Stimulated activated effector memory CD8-positive, alpha-beta T cell treated with anti-CD3 and anti-CD28 coated beads, Interleukin-12 subunit alpha, Interleukin-12 subunit beta, amount 100 ng/mL, for 72 hours (primary cell): ENCODE measurements around the gene COL4A6.
"Not testable (repeated sequence)": the region's sequence is repeated elsewhere in the genome, so short reads cannot be mapped to it uniquely, and the experiment has no call there.

Source experiments
- ATAC-seq: fragments of 150-1000 bp; cut with Tn5 transposase; 2 replicates; pipeline ENCODE4 v1.10.0; 2021
- DNase-seq, 2 donors: peaks; one replicate each; pipeline ENCODE4 v3.0.0; 2021 to 2022; ENCODE audit warnings: low spot score in 2 of 2
- H3K27ac Mint-ChIP-seq: one replicate; pipeline ENCODE4 v1.8.0; 2022; ENCODE audit warnings: mild to moderate bottlenecking, mixed read lengths
- H3K36me3 Mint-ChIP-seq: one replicate; pipeline ENCODE4 v1.8.0; 2022; ENCODE audit warnings: mild to moderate bottlenecking, mixed read lengths
- H3K4me1 Mint-ChIP-seq: one replicate; pipeline ENCODE4 v1.8.0; 2022; ENCODE audit warnings: mixed read lengths
- H3K4me3 Mint-ChIP-seq: one replicate; pipeline ENCODE4 v1.8.0; 2022; ENCODE audit warnings: mild to moderate bottlenecking, mixed read lengths
- H3K9me3 Mint-ChIP-seq: one replicate; pipeline ENCODE4 v1.8.0; 2022; ENCODE audit warnings: mixed read lengths

The COL4A6 gene

DNA sequence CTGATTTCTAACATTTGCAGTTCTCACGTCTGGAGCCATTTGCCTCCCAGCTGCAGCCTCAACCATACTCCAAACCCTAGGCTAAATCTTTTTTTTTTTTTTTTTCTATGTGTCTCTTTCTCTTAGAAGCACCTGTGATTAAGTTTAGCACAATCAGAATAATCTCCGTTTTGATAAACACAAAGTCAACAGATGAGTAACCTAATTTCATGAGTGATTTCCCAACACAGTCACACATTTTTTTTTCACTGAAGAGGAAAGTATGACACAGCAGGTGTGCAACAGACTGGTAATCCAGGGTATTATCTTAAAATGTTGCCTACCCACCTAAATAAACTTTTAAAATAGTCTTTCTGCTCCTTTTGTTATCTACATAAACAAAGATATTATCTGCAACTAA is 62.6 kb downstream of the COL4A6 start:
- not testable (repeated sequence) for ATAC-seq, H3K9me3 Mint-ChIP-seq, DNase-seq, H3K36me3 Mint-ChIP-seq, H3K27ac Mint-ChIP-seq, H3K4me3 Mint-ChIP-seq, H3K4me1 Mint-ChIP-seq

DNA sequence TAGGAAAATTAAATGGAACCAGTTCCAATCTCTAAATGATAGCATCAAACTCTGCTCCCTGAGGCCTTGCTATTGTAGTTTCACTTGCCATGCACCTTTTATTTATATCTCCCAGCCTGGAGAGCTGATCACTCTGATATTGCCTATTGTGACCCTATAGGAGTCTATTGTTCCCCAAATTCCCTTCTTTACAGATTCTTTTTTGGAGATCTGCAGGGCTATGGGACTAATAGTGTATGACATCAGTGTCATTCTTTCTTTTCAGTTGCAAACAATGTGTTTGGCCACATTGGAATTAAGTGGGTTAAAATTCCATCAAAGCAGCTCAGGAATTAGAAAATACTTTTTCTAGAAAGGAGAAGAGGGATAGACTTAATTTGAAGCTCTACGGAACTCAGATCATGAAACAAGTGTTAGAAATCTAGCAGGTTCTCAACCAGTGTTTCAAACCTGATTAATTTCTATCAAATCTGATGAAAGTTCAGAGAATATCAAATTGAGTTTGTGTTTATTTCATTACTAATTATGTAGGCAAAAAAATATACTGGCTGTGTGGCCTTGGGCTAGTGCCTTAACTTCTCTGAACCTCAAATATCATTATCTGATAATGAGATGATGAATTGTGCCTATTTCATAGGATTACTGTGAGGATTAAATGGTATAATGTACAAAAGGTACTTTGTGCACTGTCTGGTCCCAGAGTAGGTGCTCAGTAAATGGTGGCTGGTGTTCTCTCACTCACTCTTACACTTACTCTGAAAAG is 71.4 kb downstream of the COL4A6 start:
- Mint-ChIP-seq H3K27ac (no peak overlapping the region), H3K4me1 (no peaks in the 10 kb centered on the region), H3K9me3 (no peaks in the 10 kb centered on the region), H3K36me3 (no peaks in the 10 kb centered on the region), H3K4me3 (no peak overlapping the region)
- ATAC-seq = no peak
- DNase-seq = no peak

DNA sequence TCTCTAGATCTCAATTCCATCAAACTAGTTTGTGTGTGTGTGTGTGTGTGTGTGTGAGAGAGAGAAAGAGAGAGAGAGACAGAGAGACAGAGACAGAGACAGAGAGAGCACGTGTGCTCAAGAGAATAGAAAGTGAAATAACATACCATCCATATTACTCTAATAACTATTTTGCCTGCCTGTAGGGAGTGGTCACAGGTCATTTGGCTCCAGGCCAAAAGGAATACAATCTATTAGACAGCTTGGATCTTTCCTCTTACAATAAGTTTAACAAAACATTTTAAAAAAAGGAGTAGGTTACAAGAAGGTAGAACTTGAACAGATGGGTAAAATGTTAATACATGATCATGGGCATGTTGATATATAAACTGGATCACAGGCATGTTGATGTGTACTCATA is 76.2 kb downstream of the COL4A6 start:
- Mint-ChIP-seq H3K9me3 (no peaks in the 10 kb centered on the region), H3K4me1 (no peaks in the 10 kb centered on the region), H3K36me3 (no peaks in the 10 kb centered on the region), H3K27ac (no peak overlapping the region), H3K4me3 (no peak overlapping the region)
- DNase-seq = no peak
- ATAC-seq = no peak

DNA sequence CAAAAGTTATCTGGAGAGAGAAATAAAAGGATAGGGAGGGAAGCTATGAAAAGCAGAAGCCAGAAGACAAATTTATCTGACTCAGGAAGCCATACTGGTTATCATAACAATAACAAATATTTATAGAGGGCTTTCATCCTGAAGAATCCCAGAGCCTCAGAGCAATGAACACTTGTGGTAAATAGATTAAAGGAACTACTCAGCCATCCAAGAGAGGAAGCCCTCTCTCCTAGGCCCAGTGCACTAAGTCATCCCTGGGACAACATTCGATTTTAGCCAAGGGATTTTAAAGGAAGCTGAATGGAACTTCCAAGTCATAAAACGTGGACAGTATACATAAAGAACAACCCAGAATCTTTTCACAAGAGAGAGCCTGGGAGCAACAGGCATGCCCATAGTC is 76.9 kb downstream of the COL4A6 start:
- ATAC-seq (no peak), DNase-seq (no peak)
- H3K27ac Mint-ChIP-seq = no peak overlapping the region
- no peaks in the 10 kb centered on the region for H3K9me3 Mint-ChIP-seq
- no peak overlapping the region for H3K4me3 Mint-ChIP-seq
- H3K36me3 Mint-ChIP-seq = no peaks in the 10 kb centered on the region
- H3K4me1 Mint-ChIP-seq = no peaks in the 10 kb centered on the region

DNA sequence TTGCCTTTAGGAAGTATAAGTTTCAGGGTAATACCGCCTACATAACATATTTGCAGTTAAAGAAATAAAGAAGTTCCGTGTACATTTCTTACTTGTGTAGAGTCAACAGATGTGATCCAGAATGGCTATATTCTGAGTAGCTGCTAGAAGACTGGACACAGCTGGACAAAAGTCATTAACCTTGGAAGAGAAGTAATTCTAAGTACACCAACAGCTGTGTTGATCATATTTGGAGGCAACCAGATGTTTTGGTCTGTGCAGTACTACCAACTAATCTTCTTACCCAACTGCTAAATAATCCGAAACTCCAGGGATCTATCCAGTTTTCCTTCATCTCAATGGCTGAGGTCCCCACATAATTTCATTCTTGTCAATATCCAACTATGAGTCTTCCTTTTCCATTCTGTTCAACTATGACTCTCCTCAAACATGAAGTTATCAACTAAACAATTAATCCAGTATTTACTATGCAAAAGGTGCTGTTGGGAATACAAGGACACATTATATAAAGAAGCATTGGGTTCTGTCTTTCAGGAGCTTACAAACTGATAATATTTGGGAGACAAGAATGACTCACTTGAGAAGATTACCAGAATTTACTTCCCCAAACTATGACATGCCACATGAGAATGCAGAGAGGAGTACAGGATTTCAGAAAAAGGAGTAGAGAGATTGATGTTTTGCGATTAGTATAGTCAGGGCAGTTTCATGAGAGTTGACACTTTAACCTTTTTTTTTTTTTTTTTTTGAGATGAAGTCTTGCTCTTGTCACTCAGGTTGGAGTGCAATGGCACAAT is 78.2 kb downstream of the COL4A6 start:
- no peaks in the 10 kb centered on the region for H3K36me3 Mint-ChIP-seq
- H3K9me3 Mint-ChIP-seq = no peaks in the 10 kb centered on the region
- H3K4me1 Mint-ChIP-seq = no peaks in the 10 kb centered on the region
- DNase-seq (no peak), ATAC-seq (no peak)
- no peak overlapping the region for H3K27ac Mint-ChIP-seq
- no peak overlapping the region for H3K4me3 Mint-ChIP-seq

DNA sequence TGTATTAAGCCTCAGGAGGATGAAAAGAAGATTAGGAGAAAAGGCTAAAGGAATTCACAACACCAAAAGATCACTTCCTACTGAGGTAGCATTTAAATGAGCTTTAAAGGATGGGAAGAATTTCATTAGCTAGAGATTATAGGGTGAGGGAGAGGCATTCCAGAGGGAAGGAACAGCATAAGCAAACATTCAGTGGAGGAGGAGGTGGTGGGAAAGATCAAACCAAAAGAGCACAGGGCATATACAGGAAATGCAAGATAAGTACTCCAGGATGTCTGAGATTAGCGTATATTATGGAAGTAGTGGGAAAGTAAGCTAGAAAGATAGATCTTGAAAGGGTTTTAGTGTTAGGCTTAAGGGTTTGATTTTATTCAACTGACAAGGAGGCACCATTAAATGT is 84.8 kb downstream of the COL4A6 start:
- no peak for DNase-seq
- H3K27ac Mint-ChIP-seq = no peak overlapping the region
- no peak for ATAC-seq
- no peaks in the 10 kb centered on the region for H3K9me3 Mint-ChIP-seq
- no peaks in the 10 kb centered on the region for H3K4me1 Mint-ChIP-seq
- H3K36me3 Mint-ChIP-seq = no peaks in the 10 kb centered on the region
- no peak overlapping the region for H3K4me3 Mint-ChIP-seq

DNA sequence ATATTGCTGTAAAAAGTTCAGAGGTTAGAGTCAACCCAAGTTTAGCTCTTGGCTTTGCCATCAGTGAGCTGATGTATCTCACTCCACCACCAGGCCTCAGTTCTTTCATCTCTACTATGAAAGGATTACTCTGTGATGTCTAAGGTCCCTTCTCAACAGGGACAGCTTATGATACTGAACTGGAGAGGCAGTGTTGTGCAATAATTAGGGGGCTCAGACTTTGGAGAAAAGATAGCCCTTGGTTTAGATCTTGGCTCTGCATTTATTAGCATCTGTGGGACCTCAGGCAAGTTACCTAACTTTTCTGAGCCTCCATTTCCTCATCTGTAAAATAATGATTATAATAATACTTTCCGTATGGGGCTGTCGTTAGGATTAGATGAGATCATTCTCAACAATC is 89.0 kb downstream of the COL4A6 start:
- ATAC-seq (no peak), DNase-seq (no peak)
- no peak overlapping the region for H3K27ac Mint-ChIP-seq
- H3K4me3 Mint-ChIP-seq = no peak overlapping the region
- no peaks in the 10 kb centered on the region for H3K9me3 Mint-ChIP-seq
- no peaks in the 10 kb centered on the region for H3K4me1 Mint-ChIP-seq
- no peaks in the 10 kb centered on the region for H3K36me3 Mint-ChIP-seq

DNA sequence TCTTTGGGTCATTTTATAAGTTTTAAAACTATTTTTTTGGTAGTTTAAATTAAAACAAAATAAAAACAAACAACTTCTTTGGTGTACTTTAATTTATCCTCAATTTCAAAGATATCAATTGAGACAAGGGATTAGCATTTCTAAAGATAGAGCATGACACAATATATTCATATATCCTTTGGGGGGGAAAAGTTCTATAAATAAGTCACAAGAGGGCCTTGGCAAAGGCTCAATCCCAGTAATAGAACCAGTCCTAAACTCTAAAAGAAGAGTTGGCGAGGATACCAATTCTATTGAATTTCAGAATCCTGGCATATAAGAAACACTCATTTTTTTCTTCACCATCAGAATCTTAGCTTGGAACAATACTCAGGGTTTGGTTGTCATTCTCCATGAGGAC is 89.7 kb downstream of the COL4A6 start:
- no peaks in the 10 kb centered on the region for H3K9me3 Mint-ChIP-seq
- H3K4me3 Mint-ChIP-seq = no peak overlapping the region
- H3K27ac Mint-ChIP-seq = no peak overlapping the region
- DNase-seq (no peak), ATAC-seq (no peak)
- H3K36me3 Mint-ChIP-seq = no peaks in the 10 kb centered on the region
- no peaks in the 10 kb centered on the region for H3K4me1 Mint-ChIP-seq

DNA sequence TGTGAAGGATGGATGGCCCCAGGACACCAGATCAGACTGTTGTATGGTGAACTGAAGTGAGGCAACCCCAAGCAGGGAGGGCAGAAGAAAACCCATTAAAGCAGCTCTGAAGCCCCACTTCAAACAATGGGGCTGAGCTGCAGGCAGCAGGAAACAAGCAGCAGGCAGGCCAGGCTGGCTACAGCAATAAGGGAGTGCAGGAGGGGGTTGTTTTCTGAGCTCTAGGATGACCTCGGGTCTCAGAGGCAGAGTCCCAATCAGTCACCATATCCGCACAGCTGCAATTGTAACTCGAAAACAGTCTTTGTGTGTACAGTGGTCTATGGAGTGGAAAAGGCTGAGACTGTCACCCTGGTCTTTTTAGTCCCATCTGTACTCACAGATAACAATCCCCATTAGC is 90.4 kb downstream of the COL4A6 start:
- H3K4me3 Mint-ChIP-seq = no peak overlapping the region
- H3K27ac Mint-ChIP-seq = no peak overlapping the region
- H3K36me3 Mint-ChIP-seq = no peaks in the 10 kb centered on the region
- no peaks in the 10 kb centered on the region for H3K9me3 Mint-ChIP-seq
- ATAC-seq = no peak
- no peaks in the 10 kb centered on the region for H3K4me1 Mint-ChIP-seq
- DNase-seq = no peak

DNA sequence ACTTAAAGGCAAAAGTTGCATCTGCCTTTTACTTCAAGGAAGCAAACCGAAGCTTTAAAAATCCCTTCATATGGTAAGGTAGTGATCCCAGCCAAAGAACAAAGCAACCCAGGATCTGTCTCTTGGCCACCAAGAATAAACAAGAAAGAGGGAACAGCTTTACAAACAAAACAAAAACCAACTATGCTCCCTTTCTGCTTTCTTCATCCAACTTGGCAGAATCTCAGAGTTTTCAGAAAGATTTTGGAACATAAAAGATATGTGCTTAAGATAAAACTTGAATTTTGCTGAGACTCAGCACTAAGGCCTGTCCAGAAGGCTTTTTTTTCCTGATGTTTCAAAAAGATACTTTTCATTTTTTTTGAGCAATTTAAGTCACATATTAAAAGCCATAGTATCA is 94.0 kb downstream of the COL4A6 start:
- Mint-ChIP-seq H3K27ac (no peak overlapping the region), H3K36me3 (no peaks in the 10 kb centered on the region), H3K9me3 (no peaks in the 10 kb centered on the region), H3K4me3 (no peak overlapping the region), H3K4me1 (no peaks in the 10 kb centered on the region)
- no peak for ATAC-seq
- DNase-seq = no peak

DNA sequence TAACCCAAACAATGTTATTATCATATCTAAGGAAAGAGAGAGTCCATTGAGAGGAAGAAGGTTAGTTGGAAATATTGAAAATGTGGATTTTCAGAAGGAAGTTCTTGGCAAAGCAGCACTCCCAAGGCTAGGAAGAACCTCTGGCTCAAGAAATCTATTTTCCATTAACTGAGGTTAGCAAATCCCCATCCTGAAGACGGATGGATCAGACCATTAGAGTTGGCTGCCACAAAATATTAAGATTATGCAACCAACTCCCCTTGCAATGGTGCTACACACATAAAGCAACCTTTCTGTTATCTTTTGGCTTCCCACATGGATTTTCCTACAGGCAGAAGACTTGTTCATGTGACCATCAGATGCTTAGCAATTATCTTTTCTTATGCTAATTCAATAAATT is 96.3 kb downstream of the COL4A6 start:
- no peak for DNase-seq
- Mint-ChIP-seq H3K4me1 (no peaks in the 10 kb centered on the region), H3K27ac (no peak overlapping the region), H3K4me3 (no peak overlapping the region), H3K9me3 (no peaks in the 10 kb centered on the region), H3K36me3 (no peaks in the 10 kb centered on the region)
- ATAC-seq = no peak

DNA sequence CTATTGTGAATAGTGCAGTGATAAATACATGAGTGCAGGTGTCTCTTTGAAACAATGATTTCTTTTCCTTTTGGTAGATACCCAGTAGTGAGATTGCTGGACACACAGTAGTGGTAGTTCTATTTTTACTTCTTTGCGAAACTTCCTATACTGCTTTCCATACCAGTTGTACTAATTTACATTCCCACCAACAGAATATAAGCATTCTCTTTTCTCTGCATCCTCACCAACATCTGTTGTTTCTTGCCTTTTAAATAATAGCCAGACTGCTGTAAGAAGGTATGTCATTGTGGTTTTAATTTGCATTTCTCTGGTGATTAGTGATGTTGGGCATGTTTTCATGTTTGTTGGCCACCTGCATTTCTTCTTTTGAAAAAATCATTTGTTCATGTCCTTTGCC is 105.9 kb downstream of the COL4A6 start:
- Mint-ChIP-seq H3K9me3 (no peaks in the 10 kb centered on the region), H3K4me3 (no peak overlapping the region), H3K27ac (no peak overlapping the region), H3K4me1 (no peaks in the 10 kb centered on the region), H3K36me3 (no peaks in the 10 kb centered on the region)
- DNase-seq (no peak), ATAC-seq (no peak)

DNA sequence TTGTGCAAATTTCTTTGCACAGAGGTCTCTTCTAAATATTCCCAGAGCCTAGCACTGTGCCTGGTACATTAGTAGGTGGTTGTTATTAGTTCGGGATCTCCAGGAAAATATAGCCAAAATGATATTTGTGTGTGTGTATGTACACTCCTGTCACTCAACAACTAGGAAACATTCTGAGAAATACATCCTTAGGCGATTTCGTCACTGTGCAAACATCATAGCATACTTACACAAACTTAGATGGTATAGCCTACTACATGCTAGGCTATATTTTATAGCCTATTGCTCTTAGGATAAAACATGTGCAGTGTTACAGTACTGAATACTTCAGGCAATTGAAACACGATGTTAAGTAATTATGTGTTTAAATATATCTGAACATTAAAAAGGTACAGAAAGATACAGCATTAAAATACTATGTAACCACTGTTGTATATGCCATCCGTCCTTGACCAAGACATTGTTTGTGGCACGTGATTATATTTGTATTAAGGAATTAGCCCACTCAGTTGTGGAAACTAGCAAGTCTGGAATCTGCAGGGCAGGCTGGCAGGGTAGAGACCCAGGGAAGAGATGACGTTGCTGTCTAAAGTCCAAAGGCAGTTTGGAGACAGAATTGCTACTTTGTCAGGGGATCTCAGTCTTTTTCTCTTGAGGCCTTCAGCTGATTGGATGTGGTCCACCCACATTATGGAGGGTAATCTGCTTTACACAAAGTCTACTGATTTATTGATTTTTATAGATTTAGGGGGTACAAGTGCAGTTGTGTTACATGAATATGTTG is 106.9 kb downstream of the COL4A6 start:
- no peak overlapping the region for H3K4me3 Mint-ChIP-seq
- DNase-seq = no peak
- no peaks in the 10 kb centered on the region for H3K4me1 Mint-ChIP-seq
- no peak for ATAC-seq
- no peaks in the 10 kb centered on the region for H3K9me3 Mint-ChIP-seq
- no peak overlapping the region for H3K27ac Mint-ChIP-seq
- no peaks in the 10 kb centered on the region for H3K36me3 Mint-ChIP-seq

DNA sequence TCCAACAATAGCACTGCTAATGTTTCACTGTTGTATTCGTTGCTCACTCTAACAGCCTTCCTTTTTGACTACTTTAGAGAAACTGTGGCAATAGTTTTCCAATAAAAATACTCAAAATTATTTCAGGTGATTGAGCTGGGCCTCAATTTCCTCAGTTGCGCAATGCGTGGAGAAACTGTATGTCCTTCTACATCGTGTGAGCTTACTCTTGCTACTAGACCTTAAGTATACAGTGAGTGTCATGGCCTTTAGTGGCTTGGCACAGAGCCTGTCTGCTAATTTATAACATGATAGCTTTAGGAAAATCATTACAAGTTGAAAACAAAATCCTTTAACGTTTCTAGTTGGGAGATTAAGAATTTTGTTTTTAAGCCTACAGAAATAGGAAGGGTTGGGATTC is 114.5 kb downstream of the COL4A6 start:
- H3K9me3 Mint-ChIP-seq = no peaks in the 10 kb centered on the region
- no peaks in the 10 kb centered on the region for H3K36me3 Mint-ChIP-seq
- ATAC-seq (no peak), DNase-seq (no peak)
- H3K4me1 Mint-ChIP-seq = no peaks in the 10 kb centered on the region
- no peak overlapping the region for H3K4me3 Mint-ChIP-seq
- no peak overlapping the region for H3K27ac Mint-ChIP-seq

DNA sequence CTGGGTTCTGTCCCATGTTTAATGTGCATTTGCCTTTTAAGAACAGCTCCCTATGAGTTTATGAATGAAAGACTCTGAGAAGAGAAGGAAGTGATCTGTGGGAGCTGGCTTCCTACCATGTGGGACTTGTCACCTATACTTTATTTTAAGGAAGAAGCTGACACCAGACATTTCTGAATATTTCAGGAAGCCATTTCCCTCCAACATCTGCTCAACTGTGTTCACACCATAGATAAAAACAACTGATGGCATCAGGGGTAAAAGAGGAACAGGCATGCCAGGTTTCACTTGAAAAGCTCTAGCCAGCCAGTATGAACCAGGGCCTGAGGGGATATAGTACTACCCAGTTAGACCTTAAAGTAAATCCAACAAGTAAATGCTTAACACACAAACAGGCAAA is 116.0 kb downstream of the COL4A6 start:
- Mint-ChIP-seq H3K4me1 (no peaks in the 10 kb centered on the region), H3K36me3 (no peaks in the 10 kb centered on the region), H3K27ac (no peak overlapping the region), H3K4me3 (no peak overlapping the region), H3K9me3 (no peaks in the 10 kb centered on the region)
- DNase-seq = no peak
- ATAC-seq = no peak

DNA sequence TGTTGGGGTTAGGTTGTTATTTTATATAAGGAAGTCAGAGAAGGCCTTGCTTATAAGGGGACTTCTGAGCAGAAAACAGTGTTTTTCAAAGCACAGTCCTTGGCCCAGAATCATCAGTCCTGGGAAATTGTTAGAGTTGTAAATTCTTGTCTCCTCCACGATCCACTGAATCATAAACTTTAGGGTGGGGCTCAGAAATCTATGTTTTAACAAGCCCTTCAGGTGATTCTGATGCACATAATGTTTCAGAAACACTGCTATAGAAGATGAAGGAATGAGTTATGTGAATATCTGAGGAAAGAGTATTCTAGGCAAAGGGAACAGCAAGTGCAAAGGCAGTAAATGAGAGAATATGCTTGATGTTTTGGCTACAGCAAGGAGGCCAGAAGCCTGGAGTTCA is 121.8 kb downstream of the COL4A6 start:
- DNase-seq (no peak), ATAC-seq (no peak)
- no peaks in the 10 kb centered on the region for H3K9me3 Mint-ChIP-seq
- no peak overlapping the region for H3K27ac Mint-ChIP-seq
- H3K36me3 Mint-ChIP-seq = no peaks in the 10 kb centered on the region
- H3K4me3 Mint-ChIP-seq = no peak overlapping the region
- no peaks in the 10 kb centered on the region for H3K4me1 Mint-ChIP-seq
